Lower leg skin (tissue), 4 donors: Measurements from ENCODE around the gene PRKCH. TPM values are rescaled to one million over a fixed set of nuclear protein-coding genes. Genes with fewer than 3 reads are reported as not detected.
"Not testable (repeated sequence)": the region's sequence is repeated elsewhere in the genome, so short reads cannot be mapped to it uniquely, and the experiment has no call there.

Experiments used
- DNase-seq, 2 donors: peaks; one replicate each; pipeline ENCODE4 v3.0.0-alpha.2; 2019; ENCODE audit warnings: low spot score in 2 of 2
- H3K4me3 ChIP-seq: fragments of 200-600 bp; sonication (generic); 2 replicates; pipeline ENCODE4 v1.5.1; 2017; ENCODE audit warnings: mild to moderate bottlenecking, low read depth; ENCODE audit not compliant: poor library complexity, severe bottlenecking
- CTCF ChIP-seq, 3 donors: fragments of 450-650 bp; IDR thresholded peaks; one replicate each; pipeline ENCODE4 v1.5.1; 2016; ENCODE audit warnings: antibody characterized with exemption in 3 of 3, mild to moderate bottlenecking in 3 of 3, moderate library complexity in 2 of 3
- POLR2A ChIP-seq, 2 donors: fragments of 450-650 bp; IDR thresholded peaks; one replicate each; pipeline ENCODE4 v1.6.1; 2016 to 2017; ENCODE audit warnings: antibody characterized with exemption in 2 of 2, mild to moderate bottlenecking in 1 of 2, moderate library complexity in 1 of 2
- WGBS, 2 donors: methylation state at CpG; one replicate each; pipeline ENCODE4 v1.1.5; 2018; 5-methylcytosine and 5-hydroxymethylcytosine counted together
- intact Hi-C: fragments of 100-400 bp; cut with DNase I; formaldehyde crosslinking; loops from one replicate; pipeline ENCODE4 v1.15.0; 2023; ENCODE audit warnings: low total_unique reads
- total RNA-seq, 4 donors: library from RNA; depleted of rRNA; stranded (reverse); fragments of >200 nt; gene quantifications; one replicate each; pipeline ENCODE4 v1.1.0, GENCODE V29; 2016

PRKCH gene
- total RNA-seq, 4 donors from 2014 or later: 57.3 to 103 (median 66.7) TPM

- intact Hi-C loops: no loop called here
- no peak for DNase-seq
- 88% methylated on average over 1 of the region's 1 CpG for WGBS, 2 donors
- TF ChIP-seq POLR2A (IDR thresholded peaks at IDR 0.05): no peak
- TF ChIP-seq CTCF (IDR thresholded peaks at IDR 0.05): no peak
- no peak overlapping the region for H3K4me3 ChIP-seq
Observed at GRCh38 chr14:61404637-61405036, 83.3 kb downstream of the PRKCH start.

GRCh38 chr14:61406198-61406597, 84.8 kb downstream of the PRKCH start:
- intact Hi-C loops: no loop called here
- TF ChIP-seq POLR2A (IDR thresholded peaks at IDR 0.05) (no peak), CTCF (IDR thresholded peaks at IDR 0.05) (no peak)
- DNase-seq: no peak
- H3K4me3 ChIP-seq: no peak overlapping the region
- WGBS, 2 donors: 63 to 65% methylated on average over 4 of the region's 4 CpGs

DNA sequence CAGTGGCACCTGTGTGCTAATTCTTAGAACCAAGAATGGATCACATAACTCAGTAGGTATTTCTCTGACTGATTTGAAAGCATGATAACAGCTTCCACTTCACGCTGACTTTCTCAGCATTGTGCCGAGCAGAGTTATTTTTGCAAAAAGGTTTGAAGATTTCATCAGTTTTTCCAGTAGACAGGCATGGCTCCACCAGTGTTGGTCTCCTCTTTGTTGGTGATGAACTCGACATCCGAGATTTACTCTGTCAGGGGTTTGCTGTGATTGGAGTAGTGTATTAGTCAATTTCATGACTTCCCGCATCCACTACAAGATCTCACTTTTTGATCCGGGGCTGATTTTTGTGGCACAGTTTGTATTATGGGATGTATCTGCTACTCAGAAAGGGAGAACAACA, 85.3 kb downstream of the PRKCH start:
- 48 to 69% methylated on average over 6 of the region's 6 CpGs for WGBS, 2 donors
- TF ChIP-seq POLR2A (IDR thresholded peaks at IDR 0.05): no peak
- TF ChIP-seq CTCF (IDR thresholded peaks at IDR 0.05): no peak
- no peak for DNase-seq
- no peak overlapping the region for H3K4me3 ChIP-seq
- intact Hi-C loops: no loop called here

- H3K4me3 ChIP-seq: no peak overlapping the region
- 94 to 95% methylated on average over 6 of the region's 6 CpGs for WGBS, 2 donors
- TF ChIP-seq POLR2A (IDR thresholded peaks at IDR 0.05) (no peak), CTCF (IDR thresholded peaks at IDR 0.05) (no peak)
- no peak for DNase-seq
- intact Hi-C loops: no loop called here
Observed at GRCh38 chr14:61408498-61408897, 87.1 kb downstream of the PRKCH start.

DNA sequence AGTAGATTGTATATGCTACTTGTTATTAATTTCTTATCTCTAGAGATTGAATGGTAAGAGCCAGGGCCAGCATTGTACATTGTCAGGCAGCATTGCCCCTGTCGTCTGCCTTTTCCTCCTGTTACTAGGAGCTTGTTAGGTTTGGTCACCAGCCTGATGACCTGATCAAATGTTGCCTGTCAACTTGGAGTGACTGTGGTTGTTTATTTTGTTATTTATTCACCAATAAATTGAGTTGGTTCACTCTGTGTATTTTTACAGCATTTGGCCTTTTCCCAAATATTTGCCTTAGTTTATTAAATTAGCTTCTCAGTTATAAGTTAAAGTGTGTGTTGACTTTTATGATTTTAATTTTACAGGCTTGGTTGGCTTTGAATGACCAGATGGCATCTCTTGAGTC, 88.4 kb downstream of the PRKCH start:
- 75 to 88% methylated on average over 1 of the region's 1 CpG for WGBS, 2 donors
- TF ChIP-seq CTCF (IDR thresholded peaks at IDR 0.05): no peak
- TF ChIP-seq POLR2A (IDR thresholded peaks at IDR 0.05): no peak

GRCh38 chr14:61415934-61416333, 94.6 kb downstream of the PRKCH start:
- 89 to 91% methylated on average over 4 of the region's 4 CpGs for WGBS, 2 donors
- H3K4me3 ChIP-seq, intact Hi-C loops, DNase-seq: not testable (repeated sequence)

More for the DNA sequence above, 88.4 kb downstream of the PRKCH start:
- no peak for DNase-seq
- intact Hi-C loops: no loop called here
- no peak overlapping the region for H3K4me3 ChIP-seq
